ENCODE measurements around the gene MINDY4B. TPM values are rescaled to one million over a fixed set of nuclear protein-coding genes. Genes with fewer than 3 reads are reported as not detected.

Gene MINDY4B
- total and polyA plus RNA-seq, 10 of the 15 experiments (the other 5 are each of a cell fraction or from before 2014, with no cell fraction given): not detected

GRCh38 chr3:150848864-150849263 lies 56.4 kb downstream of the MINDY4B start:
- Histone ChIP-seq H2AFZ (ENCODE audit: control insufficient read depth, low read depth, low read length) (no peak overlapping the region), H3K9ac (ENCODE audit: control insufficient read depth, insufficient read depth, low read length) (no peak overlapping the region), H4K20me1 (ENCODE audit: control insufficient read depth, insufficient read depth) (no peaks in the 10 kb centered on the region), H3K4me2 (ENCODE audit: control insufficient read depth, insufficient read depth) (no peak overlapping the region), H3K79me2 (ENCODE audit: control insufficient read depth, insufficient read depth, low read length) (no peaks in the 10 kb centered on the region), H3K4me1 (ENCODE audit: control insufficient read depth, insufficient read depth, low read length) (no peaks in the 10 kb centered on the region), H3K9me3 (replicated peaks; ENCODE audit: control insufficient read depth, insufficient read depth, low read length) (no peaks in the 10 kb centered on the region; the same call in 2 of the 3 replicates), H3K36me3 (ENCODE audit: control insufficient read depth in 2 of 2, insufficient read depth in 2 of 2, low read length in 1 of 2) (no peaks in the 10 kb centered on the region), H3K27me3 (replicated peaks in 1 of 2; ENCODE audit: control insufficient read depth in 2 of 2, insufficient read depth in 2 of 2, low read length in 1 of 2) (no peaks in the 10 kb centered on the region), H3K27ac (ENCODE audit: control insufficient read depth, insufficient read depth) (no peak overlapping the region), H3K4me3 (no peak overlapping the region)
- 0% methylated on average over 1 of the region's 1 CpG for WGBS (ENCODE audit: insufficient coverage, insufficient replicate concordance, low lambda C conversion rate, missing lambda C conversion rate)
- SMC1A ChIA-PET (ENCODE audit: uncharacterized antibody, unreplicated experiment): no interaction called here
- no peak for TF ChIP-seq IRF3 (IDR thresholded peaks at IDR 0.05)
- no peak for TF ChIP-seq TARDBP (IDR thresholded peaks at IDR 0.05; ENCODE audit: borderline replicate concordance)
- TF ChIP-seq FOS (IDR thresholded peaks at IDR 0.05; ENCODE audit: borderline replicate concordance, extremely low read depth, insufficient read length): no peak
- no peak for TF ChIP-seq SMC3 (IDR thresholded peaks at IDR 0.05; ENCODE audit: borderline replicate concordance, low read length)
- no peak for TF ChIP-seq ATF3 (IDR thresholded peaks at IDR 0.05; ENCODE audit: borderline replicate concordance, extremely low read depth, low read depth, low read length)
- TF ChIP-seq POLR2AphosphoS2 (IDR thresholded peaks at IDR 0.05; ENCODE audit: low read depth, low read length): no peak
- TF ChIP-seq SREBF2 (IDR thresholded peaks at IDR 0.05; ENCODE audit: low read length): no peak
- no peak for TF ChIP-seq RBBP5 (conservative IDR thresholded peaks at IDR 0.05)
- no peak for TF ChIP-seq MLLT1 (IDR thresholded peaks at IDR 0.05)
- TF ChIP-seq E4F1 (IDR thresholded peaks at IDR 0.05; ENCODE audit: borderline replicate concordance, partially characterized antibody): no peak
- no peak for TF ChIP-seq PAX8 (IDR thresholded peaks at IDR 0.05)
- no peak for TF ChIP-seq RCOR1 (conservative IDR thresholded peaks at IDR 0.05; ENCODE audit: low read depth, low read length)
- no peak for TF ChIP-seq BACH1 (IDR thresholded peaks at IDR 0.05; ENCODE audit: borderline replicate concordance)
- TF ChIP-seq STAT3 (IDR thresholded peaks at IDR 0.05; ENCODE audit: low read depth, low read length): no peak
- BruUV-seq (replicated peaks): no TSS peak
- CTCF ChIA-PET: interaction anchor here (1.0 kb wide), 1 partner anchor 62 kb away, joined by 5 read pairs; no protein-coding TSS in a partner anchor
- in situ Hi-C loops (cut with MboI): no loop called here
- intact Hi-C loops (cut with micrococcal nuclease; ENCODE audit: unreplicated experiment): no loop called here
- ATAC-seq (no peak), FAIRE-seq (no peak), DNase-seq (ENCODE audit: low read depth, low spot score) (no peak)
- RAD21 ChIA-PET (ENCODE audit: unreplicated experiment): no interaction called here
- POLR2A ChIA-PET: no interaction called here

All from GM12878 (cell line).